ENCODE measurements around the gene BMPER. TPM values are rescaled to one million over a fixed set of nuclear protein-coding genes. Genes with fewer than 3 reads are reported as not detected.

The BMPER gene
- total and polyA plus RNA-seq, 2 donors (not counting 1 experiment from before 2014, with no cell fraction given): 12.2 to 15.9 TPM

- Histone ChIP-seq H3K27me3 (ENCODE audit: control insufficient read depth, insufficient read depth, low read length) (no peaks in the 10 kb centered on the region), H3K9ac (ENCODE audit: insufficient read depth, low read length) (no peak overlapping the region), H3K9me3 (ENCODE audit: control insufficient read depth, insufficient read depth, low read depth, low read length) (no peaks in the 10 kb centered on the region), H3K27ac (ENCODE audit: insufficient read depth, low read length) (no peak overlapping the region), H3K4me3 (replicated peaks in 1 of 4; ENCODE audit: control extremely low read depth in 1 of 4, insufficient read depth in 1 of 4, low read depth in 3 of 4, low read length in 4 of 4) (no peak overlapping the region), H3K36me3 (ENCODE audit: control insufficient read depth, insufficient read depth, low read length) (no peaks in the 10 kb centered on the region), H3K4me1 (ENCODE audit: control insufficient read depth, extremely low read depth, insufficient read depth, low read length) (peaks cover 6% of the 10 kb centered on the region), H2AFZ (ENCODE audit: low read length) (no peak overlapping the region), H3K4me2 (ENCODE audit: extremely low read depth, insufficient read depth, low read length) (no peak overlapping the region), H3K79me2 (ENCODE audit: control insufficient read depth, insufficient read depth, low read length) (no peaks in the 10 kb centered on the region), H4K20me1 (ENCODE audit: control insufficient read depth, extremely low read depth, insufficient read depth, low read length) (no peaks in the 10 kb centered on the region)
- TF ChIP-seq CTCF (conservative IDR thresholded peaks at IDR 0.05 in 1 of 2, IDR thresholded peaks at IDR 0.05 in 1 of 2; ENCODE audit: low read depth in 1 of 2, low read length in 2 of 2) (no peak), EZH2 (IDR thresholded peaks at IDR 0.05; ENCODE audit: low read length, missing control alignments) (no peak)
- no peak for DNase-seq (ENCODE audit: low read depth in 2 of 2)
These were observed 129.4 kb downstream of the BMPER start for GRCh38 chr7:34034728-34035127.

GRCh38 chr7:34036051-34036920 lies 130.9 kb downstream of the BMPER start:
- Histone ChIP-seq H3K9me3 (ENCODE audit: control insufficient read depth, insufficient read depth, low read depth, low read length) (no peaks in the 10 kb centered on the region), H3K27me3 (ENCODE audit: control insufficient read depth, insufficient read depth, low read length) (no peaks in the 10 kb centered on the region), H3K36me3 (ENCODE audit: control insufficient read depth, insufficient read depth, low read length) (no peaks in the 10 kb centered on the region), H3K79me2 (ENCODE audit: control insufficient read depth, insufficient read depth, low read length) (no peaks in the 10 kb centered on the region), H3K9ac (ENCODE audit: insufficient read depth, low read length) (no peak overlapping the region), H3K4me3 (replicated peaks in 1 of 4; ENCODE audit: control extremely low read depth in 1 of 4, insufficient read depth in 1 of 4, low read depth in 3 of 4, low read length in 4 of 4) (no peak overlapping the region), H2AFZ (ENCODE audit: low read length) (peak overlapping the region; percentile 32), H3K27ac (ENCODE audit: insufficient read depth, low read length) (peak overlapping the region; percentile 16), H4K20me1 (ENCODE audit: control insufficient read depth, extremely low read depth, insufficient read depth, low read length) (no peaks in the 10 kb centered on the region), H3K4me2 (ENCODE audit: extremely low read depth, insufficient read depth, low read length) (no peak overlapping the region), H3K4me1 (ENCODE audit: control insufficient read depth, extremely low read depth, insufficient read depth, low read length) (peaks cover 6% of the 10 kb centered on the region)
- no peak for TF ChIP-seq EZH2 (IDR thresholded peaks at IDR 0.05; ENCODE audit: low read length, missing control alignments)
- TF ChIP-seq CTCF (conservative IDR thresholded peaks at IDR 0.05 in 1 of 2, IDR thresholded peaks at IDR 0.05 in 1 of 2; ENCODE audit: low read depth in 1 of 2, low read length in 2 of 2): no peak
- DNase-seq (ENCODE audit: low read depth in 2 of 2): peak; percentile 43 to 66

GRCh38 chr7:34036972-34037792 lies 131.8 kb downstream of the BMPER start:
- Histone ChIP-seq H3K9ac (ENCODE audit: insufficient read depth, low read length) (no peak overlapping the region), H3K4me3 (replicated peaks in 1 of 4; ENCODE audit: control extremely low read depth in 1 of 4, insufficient read depth in 1 of 4, low read depth in 3 of 4, low read length in 4 of 4) (no peak overlapping the region), H3K27ac (ENCODE audit: insufficient read depth, low read length) (no peak overlapping the region), H3K79me2 (ENCODE audit: control insufficient read depth, insufficient read depth, low read length) (no peaks in the 10 kb centered on the region), H3K36me3 (ENCODE audit: control insufficient read depth, insufficient read depth, low read length) (no peaks in the 10 kb centered on the region), H4K20me1 (ENCODE audit: control insufficient read depth, extremely low read depth, insufficient read depth, low read length) (no peaks in the 10 kb centered on the region), H3K27me3 (ENCODE audit: control insufficient read depth, insufficient read depth, low read length) (no peaks in the 10 kb centered on the region), H3K9me3 (ENCODE audit: control insufficient read depth, insufficient read depth, low read depth, low read length) (no peaks in the 10 kb centered on the region), H3K4me2 (ENCODE audit: extremely low read depth, insufficient read depth, low read length) (no peak overlapping the region), H2AFZ (ENCODE audit: low read length) (no peak overlapping the region), H3K4me1 (ENCODE audit: control insufficient read depth, extremely low read depth, insufficient read depth, low read length) (peaks cover 6% of the 10 kb centered on the region)
- DNase-seq (ENCODE audit: low read depth in 2 of 2): no peak
- TF ChIP-seq CTCF (conservative IDR thresholded peaks at IDR 0.05 in 1 of 2, IDR thresholded peaks at IDR 0.05 in 1 of 2; ENCODE audit: low read depth in 1 of 2, low read length in 2 of 2) (no peak), EZH2 (IDR thresholded peaks at IDR 0.05; ENCODE audit: low read length, missing control alignments) (no peak)
